GM12878 (cell line): ENCODE data around the gene MCC. TPM values are rescaled to one million over a fixed set of nuclear protein-coding genes. Genes with fewer than 3 reads are reported as not detected.

Experiments used
- ATAC-seq: fragments of 200-7000 bp; cut with Tn5 transposase; 3 replicates; pipeline ENCODE4 v1.9.1; 2020; ENCODE audit warnings: mild to moderate bottlenecking, moderate library complexity
- BruUV-seq: library from RNA; stranded (reverse); fragments of 400-500 nt; replicated peaks from 2 replicates; lab custom pipeline; 2021; lab: Mats Ljungman, UMichigan
- CTCF ChIA-PET: fragments of 300-600 bp; sonication (Branson Sonifier 250); formaldehyde crosslinking; extraction: SDS; loops from one replicate; lab custom pipeline; 2021; ENCODE audit warnings: inconsistent platforms; lab: Yijun Ruan, JAX
- POLR2A ChIA-PET: fragments of 350-600 bp; formaldehyde crosslinking; extraction: SDS; loops from one replicate; lab custom pipeline; 2021; ENCODE audit warnings: inconsistent platforms; lab: Charles Lee
- RAD21 ChIA-PET: fragments of 300-600 bp; sonication (Branson Sonifier 250); formaldehyde crosslinking; loops from one replicate; lab custom pipeline; 2023; ENCODE audit warnings: antibody characterized with exemption; ENCODE audit not compliant: unreplicated experiment; lab: Charles Lee
- SMC1A ChIA-PET: fragments of 300-600 bp; sonication (Branson Sonifier 250); formaldehyde crosslinking; loops from one replicate; lab custom pipeline; 2023; ENCODE audit not compliant: unreplicated experiment, uncharacterized antibody; lab: Charles Lee
- DNase-seq: peaks from one replicate; pipeline ENCODE4 v3.0.0-alpha.2; 2011; ENCODE audit warnings: low read depth, low spot score
- FAIRE-seq: peaks from 3 replicates; lab custom pipeline; 2011; peaks lifted over from hg19 to GRCh38; lab: Jason Lieb, UNC
- H2AFZ ChIP-seq: 2 replicates; pipeline ENCODE4 v1.6.0; 2011; ENCODE audit warnings: low read depth, low read length, control low read depth; ENCODE audit not compliant: control insufficient read depth
- H3K27ac ChIP-seq: 2 replicates; pipeline ENCODE4 v1.5.1; 2011; ENCODE audit warnings: control low read depth; ENCODE audit not compliant: control insufficient read depth, insufficient read depth
- H3K27me3 ChIP-seq, 2 experiments: replicated peaks in 1 of 2; 2 replicates each; pipeline versions ENCODE4 v1.6.0 to v1.6.1; 2011; ENCODE audit warnings: low read length in 1 of 2; ENCODE audit not compliant: control insufficient read depth in 2 of 2, insufficient read depth in 2 of 2
- H3K36me3 ChIP-seq, 2 experiments: 2 replicates each; pipeline ENCODE4 v1.5.1; 2011; ENCODE audit warnings: low read length in 1 of 2; ENCODE audit not compliant: control insufficient read depth in 2 of 2, insufficient read depth in 2 of 2
- H3K4me1 ChIP-seq: 2 replicates; pipeline ENCODE4 v1.6.1; 2011; ENCODE audit warnings: mild to moderate bottlenecking, low read length, moderate library complexity, mixed read lengths; ENCODE audit not compliant: control insufficient read depth, insufficient read depth
- H3K4me2 ChIP-seq: 2 replicates; pipeline ENCODE4 v1.6.0; 2011; ENCODE audit warnings: control low read depth; ENCODE audit not compliant: control insufficient read depth, insufficient read depth
- H3K4me3 ChIP-seq: fragments of 200-600 bp; sonication (generic); 2 replicates; pipeline ENCODE4 v1.5.1; 2016
- H3K79me2 ChIP-seq: 2 replicates; pipeline ENCODE4 v1.6.0; 2011; ENCODE audit warnings: low read length; ENCODE audit not compliant: control insufficient read depth, insufficient read depth
- H3K9ac ChIP-seq: 2 replicates; pipeline ENCODE4 v1.8.0; 2011; ENCODE audit warnings: low read length, control low read depth, mixed read lengths; ENCODE audit not compliant: control insufficient read depth, insufficient read depth
- H3K9me3 ChIP-seq: replicated peaks from 3 replicates; pipeline ENCODE4 v1.5.1; 2011; ENCODE audit warnings: mild to moderate bottlenecking, low read length; ENCODE audit not compliant: control insufficient read depth, insufficient read depth
- H4K20me1 ChIP-seq: 2 replicates; pipeline ENCODE4 v1.6.0; 2011; ENCODE audit not compliant: control insufficient read depth, insufficient read depth
- EGR1 ChIP-seq, 2 experiments: IDR thresholded peaks; 1 replicate in 1 of 2; 2 replicates in 1 of 2; pipeline ENCODE4 v1.6.1; 2011 to 2012; ENCODE audit warnings: low read depth in 2 of 2, low read length in 2 of 2, borderline replicate concordance in 1 of 2, mild to moderate bottlenecking in 1 of 2, moderate library complexity in 1 of 2
- GABPA ChIP-seq: IDR thresholded peaks from 2 replicates; pipeline ENCODE4 v1.6.1; 2014; ENCODE audit warnings: antibody characterized with exemption, low read depth, mild to moderate bottlenecking, inconsistent platforms
- KLF5 ChIP-seq: fragments of 450-650 bp; IDR thresholded peaks from 2 replicates; pipeline ENCODE4 v1.6.1; 2014; ENCODE audit warnings: mild to moderate bottlenecking; ENCODE audit not compliant: partially characterized antibody
- MEF2A ChIP-seq: IDR thresholded peaks from 2 replicates; pipeline ENCODE4 v1.6.1; 2011; ENCODE audit warnings: low read depth, mild to moderate bottlenecking, low read length, moderate library complexity; ENCODE audit not compliant: insufficient read depth
- MTA2 ChIP-seq: fragments of 450-650 bp; IDR thresholded peaks from 2 replicates; pipeline ENCODE4 v1.6.1; 2016; ENCODE audit warnings: low read depth, mild to moderate bottlenecking, moderate library complexity
- NFIC ChIP-seq: IDR thresholded peaks from 2 replicates; pipeline ENCODE4 v1.6.1; 2012; ENCODE audit warnings: low read depth, mild to moderate bottlenecking, inconsistent platforms, low read length, moderate library complexity
- SIN3A ChIP-seq: IDR thresholded peaks from 2 replicates; pipeline ENCODE4 v1.6.1; 2012; ENCODE audit warnings: low read depth, low read length, improper control_type of control experiment
- SMARCA5 ChIP-seq: fragments of 450-650 bp; IDR thresholded peaks from 2 replicates; pipeline ENCODE4 v1.6.1; 2017; ENCODE audit warnings: mild to moderate bottlenecking
- TAF1 ChIP-seq: IDR thresholded peaks from 2 replicates; pipeline ENCODE4 v1.6.1; 2011; ENCODE audit warnings: mild to moderate bottlenecking, low read depth, low read length, borderline replicate concordance
- TARDBP ChIP-seq: IDR thresholded peaks from 2 replicates; pipeline ENCODE4 v1.6.1; 2016; ENCODE audit warnings: borderline replicate concordance
- TBL1XR1 ChIP-seq: IDR thresholded peaks from 2 replicates; pipeline ENCODE4 v1.6.1; 2012; ENCODE audit warnings: low read depth, low read length, improper control_type of control experiment
- ZZZ3 ChIP-seq: IDR thresholded peaks from 2 replicates; pipeline ENCODE4 v1.6.1; 2011; ENCODE audit warnings: low read depth; ENCODE audit not compliant: control insufficient read depth, insufficient read length
- WGBS: methylation state at CpG from one replicate; pipeline ENCODE4 v1.1.6; 2016; ENCODE audit warnings: low lambda C conversion rate; ENCODE audit not compliant: insufficient replicate concordance, insufficient coverage; ENCODE audit errors: missing lambda C conversion rate; 5-methylcytosine and 5-hydroxymethylcytosine counted together
- in situ Hi-C: fragments of 300-500 bp; cut with MboI; formaldehyde crosslinking; loops from 9 replicates; pipeline ENCODE4 v1.14.3; 2018; ENCODE audit warnings: mixed read lengths
- intact Hi-C: fragments of 100-400 bp; cut with micrococcal nuclease; formaldehyde crosslinking; loops from one replicate; pipeline ENCODE4 v1.14.2; 2022; ENCODE audit not compliant: unreplicated experiment
- polyA plus RNA-seq, 11 experiments: library from polyadenylated mRNA; depleted of rRNA in 4 of 11; unstranded in 6 of 11; stranded (reverse) in 5 of 11; fragments of >200 nt; fragmentation: Nextera tagmentation in 4 of 11; fragmentation: Illumina TruSeq in 1 of 11; extraction: Ambion mirVana in 4 of 11; extraction: Trizol in 1 of 11; gene quantifications; 1 replicate in 1 of 11; 2 replicates in 10 of 11; pipeline versions ENCODE4 v1.2.1 to v1.2.3, GENCODE V29; 2011 to 2016; ENCODE audit warnings: inconsistent platforms in 2 of 11, missing spikeins in 2 of 11, low read depth in 1 of 11
- total RNA-seq, 4 experiments: library from RNA; depleted of rRNA in 3 of 4; stranded (reverse); fragments of >200 nt in 3 of 4; fragmentation: Illumina TruSeq in 1 of 4; extraction: Trizol in 1 of 4; gene quantifications; 2 replicates each; pipeline versions ENCODE4 v1.2.1 to v1.2.3, GENCODE V29; 2013 to 2021
- TF ChIP-seq, protein P1 (sequence below): IDR thresholded peaks from 2 replicates; pipeline ENCODE4 v1.6.1; 2011; ENCODE audit warnings: borderline replicate concordance, low read depth, mild to moderate bottlenecking, moderate library complexity, low read length; ENCODE audit not compliant: insufficient read depth, poor library complexity, severe bottlenecking
- TF ChIP-seq, protein P2 (sequence below): fragments of 450-650 bp; IDR thresholded peaks from 2 replicates; pipeline ENCODE4 v1.6.1; 2017; ENCODE audit warnings: antibody characterized with exemption, mild to moderate bottlenecking, moderate library complexity
- TF ChIP-seq, protein P3 (sequence below): IDR thresholded peaks from 2 replicates; pipeline ENCODE4 v1.6.1; 2012; ENCODE audit warnings: low read length, inconsistent platforms

MCC gene
- total and polyA plus RNA-seq, 10 of the 15 experiments (the other 5 are each of a cell fraction or from before 2014, with no cell fraction given) = 0.03 to 0.86 (median 0.16) TPM

DNA sequence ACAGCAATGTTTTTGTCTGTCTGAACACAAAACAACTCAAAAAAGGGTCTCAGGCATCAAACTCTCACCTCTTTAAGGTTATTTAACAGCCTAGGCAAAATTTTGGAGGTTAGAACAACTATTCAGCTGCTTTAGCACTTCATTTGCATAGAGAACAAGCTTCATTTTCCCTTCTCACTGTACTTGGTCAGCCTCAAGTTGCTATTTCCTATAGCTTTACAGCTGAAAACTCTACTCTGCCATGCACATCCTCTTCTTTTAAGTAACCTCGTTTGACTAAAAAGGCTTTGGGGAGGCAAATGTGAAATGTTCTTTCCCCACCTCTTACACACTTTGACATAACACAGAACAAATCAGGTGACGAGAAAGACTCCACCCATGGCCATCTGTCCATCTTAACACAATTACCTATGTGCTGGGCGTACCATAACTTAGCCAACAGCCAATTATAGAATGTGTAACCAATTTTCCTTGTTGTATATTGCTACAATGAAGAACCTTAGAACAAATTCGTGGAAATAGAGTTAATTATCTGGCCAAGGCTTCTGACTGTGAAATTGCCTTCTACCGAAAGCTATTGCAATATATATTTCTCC, 315.9 kb downstream of the MCC start:
- Histone ChIP-seq H3K4me2 (no peak overlapping the region), H3K27me3 (0 out of 4 replicates have a peak, but pooled peaks cover 0 to 2% of the 10 kb centered on the region in 2 experiments), H3K79me2 (no peaks in the 10 kb centered on the region), H3K9ac (no peak overlapping the region), H3K36me3 (no peaks in the 10 kb centered on the region), H4K20me1 (no peaks in the 10 kb centered on the region), H3K4me1 (no peaks in the 10 kb centered on the region), H2AFZ (no peak overlapping the region), H3K27ac (no peak overlapping the region), H3K4me3 (no peak overlapping the region), H3K9me3 (no peaks in the 10 kb centered on the region)
- POLR2A ChIA-PET = no interaction called here
- intact Hi-C loops (no loop called here), in situ Hi-C loops (no loop called here)
- BruUV-seq = no TSS peak
- RAD21 ChIA-PET = no interaction called here
- FAIRE-seq (no peak), DNase-seq (no peak), ATAC-seq (0 out of 3 replicates have a peak, but pooled peaks have one; percentile 21)
- CTCF ChIA-PET = interaction anchor here (0.7 kb wide), 1 partner anchor 352 kb away, joined by 3 read pairs; no protein-coding TSS in a partner anchor
- WGBS = 18% methylated on average over 5 of the region's 5 CpGs
- SMC1A ChIA-PET = interaction anchor here (0.7 kb wide), 1 partner anchor 33 kb away, joined by 3 read pairs; no protein-coding TSS in a partner anchor
- no peak for TF ChIP-seq MTA2
- TF ChIP-seq, protein P1, sequence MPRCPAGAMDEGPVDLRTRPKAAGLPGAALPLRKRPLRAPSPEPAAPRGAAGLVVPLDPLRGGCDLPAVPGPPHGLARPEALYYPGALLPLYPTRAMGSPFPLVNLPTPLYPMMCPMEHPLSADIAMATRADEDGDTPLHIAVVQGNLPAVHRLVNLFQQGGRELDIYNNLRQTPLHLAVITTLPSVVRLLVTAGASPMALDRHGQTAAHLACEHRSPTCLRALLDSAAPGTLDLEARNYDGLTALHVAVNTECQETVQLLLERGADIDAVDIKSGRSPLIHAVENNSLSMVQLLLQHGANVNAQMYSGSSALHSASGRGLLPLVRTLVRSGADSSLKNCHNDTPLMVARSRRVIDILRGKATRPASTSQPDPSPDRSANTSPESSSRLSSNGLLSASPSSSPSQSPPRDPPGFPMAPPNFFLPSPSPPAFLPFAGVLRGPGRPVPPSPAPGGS = no peak
- no peak for TF ChIP-seq KLF5
- TF ChIP-seq TBL1XR1 = no peak
- TF ChIP-seq SIN3A = no peak
- TF ChIP-seq, protein P2, sequence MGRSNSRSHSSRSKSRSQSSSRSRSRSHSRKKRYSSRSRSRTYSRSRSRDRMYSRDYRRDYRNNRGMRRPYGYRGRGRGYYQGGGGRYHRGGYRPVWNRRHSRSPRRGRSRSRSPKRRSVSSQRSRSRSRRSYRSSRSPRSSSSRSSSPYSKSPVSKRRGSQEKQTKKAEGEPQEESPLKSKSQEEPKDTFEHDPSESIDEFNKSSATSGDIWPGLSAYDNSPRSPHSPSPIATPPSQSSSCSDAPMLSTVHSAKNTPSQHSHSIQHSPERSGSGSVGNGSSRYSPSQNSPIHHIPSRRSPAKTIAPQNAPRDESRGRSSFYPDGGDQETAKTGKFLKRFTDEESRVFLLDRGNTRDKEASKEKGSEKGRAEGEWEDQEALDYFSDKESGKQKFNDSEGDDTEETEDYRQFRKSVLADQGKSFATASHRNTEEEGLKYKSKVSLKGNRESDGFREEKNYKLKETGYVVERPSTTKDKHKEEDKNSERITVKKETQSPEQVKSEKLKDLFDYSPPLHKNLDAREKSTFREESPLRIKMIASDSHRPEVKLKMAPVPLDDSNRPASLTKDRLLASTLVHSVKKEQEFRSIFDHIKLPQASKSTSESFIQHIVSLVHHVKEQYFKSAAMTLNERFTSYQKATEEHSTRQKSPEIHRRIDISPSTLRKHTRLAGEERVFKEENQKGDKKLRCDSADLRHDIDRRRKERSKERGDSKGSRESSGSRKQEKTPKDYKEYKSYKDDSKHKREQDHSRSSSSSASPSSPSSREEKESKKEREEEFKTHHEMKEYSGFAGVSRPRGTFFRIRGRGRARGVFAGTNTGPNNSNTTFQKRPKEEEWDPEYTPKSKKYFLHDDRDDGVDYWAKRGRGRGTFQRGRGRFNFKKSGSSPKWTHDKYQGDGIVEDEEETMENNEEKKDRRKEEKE = no peak
- no peak for TF ChIP-seq TAF1
- no peak for TF ChIP-seq ZZZ3
- TF ChIP-seq SMARCA5 = no peak
- TF ChIP-seq GABPA = no peak
- TF ChIP-seq MEF2A = no peak
- TF ChIP-seq TARDBP = no peak
- TF ChIP-seq, protein P3, sequence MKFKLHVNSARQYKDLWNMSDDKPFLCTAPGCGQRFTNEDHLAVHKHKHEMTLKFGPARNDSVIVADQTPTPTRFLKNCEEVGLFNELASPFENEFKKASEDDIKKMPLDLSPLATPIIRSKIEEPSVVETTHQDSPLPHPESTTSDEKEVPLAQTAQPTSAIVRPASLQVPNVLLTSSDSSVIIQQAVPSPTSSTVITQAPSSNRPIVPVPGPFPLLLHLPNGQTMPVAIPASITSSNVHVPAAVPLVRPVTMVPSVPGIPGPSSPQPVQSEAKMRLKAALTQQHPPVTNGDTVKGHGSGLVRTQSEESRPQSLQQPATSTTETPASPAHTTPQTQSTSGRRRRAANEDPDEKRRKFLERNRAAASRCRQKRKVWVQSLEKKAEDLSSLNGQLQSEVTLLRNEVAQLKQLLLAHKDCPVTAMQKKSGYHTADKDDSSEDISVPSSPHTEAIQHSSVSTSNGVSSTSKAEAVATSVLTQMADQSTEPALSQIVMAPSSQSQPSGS = no peak
- no peak for TF ChIP-seq NFIC
- no peak for TF ChIP-seq EGR1 (IDR thresholded peaks at IDR 0.05; ENCODE audit: borderline replicate concordance in 1 of 2, low read depth in 2 of 2, low read length in 2 of 2)
